Measurements from ENCODE around the gene TAAR1. TPM values are rescaled to one million over a fixed set of nuclear protein-coding genes. Genes with fewer than 3 reads are reported as not detected.
"Not testable (repeated sequence)": the region's sequence is repeated elsewhere in the genome, so short reads cannot be mapped to it uniquely, and the experiment has no call there.

TAAR1 gene
- total RNA-seq, 1 experiment from 2014 or later: not detected

DNA sequence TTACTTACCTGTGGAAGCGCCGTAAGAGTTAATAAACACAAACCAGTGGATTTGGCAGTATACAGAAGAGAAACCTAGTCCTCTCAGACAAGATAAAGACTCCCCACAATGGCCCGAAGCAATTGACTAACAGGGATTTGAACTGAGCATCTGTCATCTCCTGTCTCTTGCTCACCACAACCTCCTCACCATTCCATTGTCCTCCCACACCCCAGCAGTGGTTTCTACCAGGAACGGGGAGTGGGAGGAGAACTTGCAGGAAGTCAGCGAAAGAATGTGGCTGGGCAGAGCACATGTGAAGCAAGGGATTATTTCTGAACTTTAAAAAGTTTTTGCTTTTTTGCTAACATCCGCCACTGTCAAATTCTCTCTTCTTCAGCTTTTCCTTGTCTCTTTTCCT is 24.6 kb upstream of the TAAR1 start:
- BruUV-seq (replicated peaks): no TSS peak
- in situ Hi-C loops (cut with HindIII; ENCODE audit: low pct_unique_long_range_greater_than_20kb, low sequenced_read_pairs): no loop called here
- no peak for ATAC-seq
- POLR2A ChIA-PET: no interaction called here
- intact Hi-C loops (cut with micrococcal nuclease; ENCODE audit: unreplicated experiment): no loop called here
- no peak overlapping the region for H3K27ac ChIP-seq (ENCODE audit: low read length)
- TF ChIP-seq SIN3A (IDR thresholded peaks at IDR 0.05; ENCODE audit: borderline replicate concordance, insufficient read depth, low read depth, low read length): no peak
- no peak for TF ChIP-seq POLR2AphosphoS5 (IDR thresholded peaks at IDR 0.05; ENCODE audit: low read depth, low read length)
- no peak for TF ChIP-seq TCF7L2 (IDR thresholded peaks at IDR 0.05; ENCODE audit: low read depth, low read length)
- no peak overlapping the region for H3K4me3 ChIP-seq (ENCODE audit: low read depth in 2 of 2, low read length in 2 of 2)
- no peaks in the 10 kb centered on the region for H3K36me3 ChIP-seq (ENCODE audit: control insufficient read depth, insufficient read depth, low read length)
- no peaks in the 10 kb centered on the region for H3K4me1 ChIP-seq (ENCODE audit: control insufficient read depth, insufficient read depth, low read length)
- H3K27me3 ChIP-seq (ENCODE audit: control insufficient read depth, insufficient read depth, low read length): no peaks in the 10 kb centered on the region
- H3K9me3 ChIP-seq (ENCODE audit: control insufficient read depth, insufficient read depth, low read depth, low read length): no peaks in the 10 kb centered on the region
- DNase-seq (ENCODE audit: low read depth, low spot score): no peak
- CTCF ChIA-PET: no interaction called here

DNA sequence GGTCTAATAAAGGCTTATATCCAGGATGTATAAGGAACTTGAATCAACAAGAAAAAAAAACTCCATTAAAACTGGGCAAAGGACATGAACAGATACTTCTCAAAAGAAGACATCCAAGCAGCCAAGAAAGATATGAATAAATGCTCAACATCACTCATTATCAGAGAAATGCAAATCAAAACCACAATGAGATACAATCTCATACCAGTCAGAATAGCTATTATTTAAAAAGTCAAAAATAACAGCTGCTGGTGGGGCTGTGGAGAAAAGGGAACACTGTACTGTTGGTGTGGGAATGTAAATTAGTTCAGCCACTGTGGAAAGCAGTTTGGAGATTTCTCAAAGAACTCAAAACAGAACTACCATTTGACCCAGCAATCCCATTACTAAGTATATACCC is 20.1 kb upstream of the TAAR1 start:
- H3K4me3 ChIP-seq (ENCODE audit: low read depth in 2 of 2, low read length in 2 of 2); BruUV-seq (replicated peaks); H3K36me3 ChIP-seq (ENCODE audit: control insufficient read depth, insufficient read depth, low read length); ATAC-seq; CTCF ChIA-PET; DNase-seq (ENCODE audit: low read depth, low spot score); H3K9me3 ChIP-seq (ENCODE audit: control insufficient read depth, insufficient read depth, low read depth, low read length); H3K27me3 ChIP-seq (ENCODE audit: control insufficient read depth, insufficient read depth, low read length); POLR2A ChIA-PET; in situ Hi-C loops (cut with HindIII; ENCODE audit: low pct_unique_long_range_greater_than_20kb, low sequenced_read_pairs); H3K4me1 ChIP-seq (ENCODE audit: control insufficient read depth, insufficient read depth, low read length); H3K27ac ChIP-seq (ENCODE audit: low read length); intact Hi-C loops (cut with micrococcal nuclease; ENCODE audit: unreplicated experiment): not testable (repeated sequence)

- no peaks in the 10 kb centered on the region for H3K9me3 ChIP-seq (ENCODE audit: control insufficient read depth, insufficient read depth, low read depth, low read length)
- in situ Hi-C loops (cut with HindIII; ENCODE audit: low pct_unique_long_range_greater_than_20kb, low sequenced_read_pairs) (no loop called here), intact Hi-C loops (cut with micrococcal nuclease; ENCODE audit: unreplicated experiment) (no loop called here)
- BruUV-seq (replicated peaks): no TSS peak
- no peaks in the 10 kb centered on the region for H3K27me3 ChIP-seq (ENCODE audit: control insufficient read depth, insufficient read depth, low read length)
- DNase-seq (ENCODE audit: low read depth, low spot score) (no peak), ATAC-seq (no peak)
- POLR2A ChIA-PET: interaction anchor here (0.7 kb wide), 1 partner anchor 12 kb away, joined by 4 read pairs; no protein-coding TSS in a partner anchor
- TF ChIP-seq, protein P1, sequence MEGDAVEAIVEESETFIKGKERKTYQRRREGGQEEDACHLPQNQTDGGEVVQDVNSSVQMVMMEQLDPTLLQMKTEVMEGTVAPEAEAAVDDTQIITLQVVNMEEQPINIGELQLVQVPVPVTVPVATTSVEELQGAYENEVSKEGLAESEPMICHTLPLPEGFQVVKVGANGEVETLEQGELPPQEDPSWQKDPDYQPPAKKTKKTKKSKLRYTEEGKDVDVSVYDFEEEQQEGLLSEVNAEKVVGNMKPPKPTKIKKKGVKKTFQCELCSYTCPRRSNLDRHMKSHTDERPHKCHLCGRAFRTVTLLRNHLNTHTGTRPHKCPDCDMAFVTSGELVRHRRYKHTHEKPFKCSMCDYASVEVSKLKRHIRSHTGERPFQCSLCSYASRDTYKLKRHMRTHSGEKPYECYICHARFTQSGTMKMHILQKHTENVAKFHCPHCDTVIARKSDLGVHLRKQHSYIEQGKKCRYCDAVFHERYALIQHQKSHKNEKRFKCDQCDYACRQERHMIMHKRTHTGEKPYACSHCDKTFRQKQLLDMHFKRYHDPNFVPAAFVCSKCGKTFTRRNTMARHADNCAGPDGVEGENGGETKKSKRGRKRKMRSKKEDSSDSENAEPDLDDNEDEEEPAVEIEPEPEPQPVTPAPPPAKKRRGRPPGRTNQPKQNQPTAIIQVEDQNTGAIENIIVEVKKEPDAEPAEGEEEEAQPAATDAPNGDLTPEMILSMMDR (IDR thresholded peaks at IDR 0.05): no peak
- no peak overlapping the region for H3K27ac ChIP-seq (ENCODE audit: low read length)
- no peaks in the 10 kb centered on the region for H3K36me3 ChIP-seq (ENCODE audit: control insufficient read depth, insufficient read depth, low read length)
- H3K4me1 ChIP-seq (ENCODE audit: control insufficient read depth, insufficient read depth, low read length): no peaks in the 10 kb centered on the region
- no peak overlapping the region for H3K4me3 ChIP-seq (ENCODE audit: low read depth in 2 of 2, low read length in 2 of 2)
- CTCF ChIA-PET: no interaction called here
Observed at GRCh38 chr6:132675749-132676148, 16.8 kb upstream of the TAAR1 start.

DNA sequence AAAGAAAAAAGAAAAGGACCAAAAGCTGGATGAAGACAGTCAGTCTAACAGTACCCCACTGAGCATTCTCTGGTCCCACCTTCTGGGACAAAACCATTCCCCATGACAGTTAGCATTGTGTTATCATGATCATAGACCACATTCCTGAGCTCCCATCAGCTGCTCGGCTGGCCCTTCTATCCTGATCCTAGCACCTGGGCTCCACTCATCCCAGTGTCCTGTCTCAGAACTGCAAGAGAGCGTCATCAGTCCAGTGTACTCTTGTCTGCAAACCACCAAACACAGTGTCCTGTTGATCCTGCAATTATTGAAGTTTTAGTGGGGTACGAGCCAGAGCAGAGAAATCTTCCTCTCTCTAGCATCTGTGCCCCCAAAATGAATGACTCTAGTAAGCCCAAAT is 16.0 kb upstream of the TAAR1 start:
- TF ChIP-seq POLR2AphosphoS5 (IDR thresholded peaks at IDR 0.05; ENCODE audit: low read depth, low read length): no peak
- TF ChIP-seq SIN3A (IDR thresholded peaks at IDR 0.05; ENCODE audit: borderline replicate concordance, insufficient read depth, low read depth, low read length): no peak
- TF ChIP-seq REST (IDR thresholded peaks at IDR 0.05; ENCODE audit: insufficient read depth in 1 of 2, low read depth in 2 of 2, low read length in 1 of 2): no peak
- TF ChIP-seq TCF7L2 (IDR thresholded peaks at IDR 0.05; ENCODE audit: low read depth, low read length): no peak
- Histone ChIP-seq H3K4me3 (ENCODE audit: low read depth in 2 of 2, low read length in 2 of 2) (no peak overlapping the region), H3K9me3 (ENCODE audit: control insufficient read depth, insufficient read depth, low read depth, low read length) (no peaks in the 10 kb centered on the region), H3K27me3 (ENCODE audit: control insufficient read depth, insufficient read depth, low read length) (no peaks in the 10 kb centered on the region), H3K27ac (ENCODE audit: low read length) (no peak overlapping the region), H3K36me3 (ENCODE audit: control insufficient read depth, insufficient read depth, low read length) (no peaks in the 10 kb centered on the region), H3K4me1 (ENCODE audit: control insufficient read depth, insufficient read depth, low read length) (no peaks in the 10 kb centered on the region)
- ATAC-seq (no peak), DNase-seq (ENCODE audit: low read depth, low spot score) (no peak)
- BruUV-seq (replicated peaks): no TSS peak
- ChIA-PET POLR2A (no interaction called here), CTCF (no interaction called here)
- in situ Hi-C loops (cut with HindIII; ENCODE audit: low pct_unique_long_range_greater_than_20kb, low sequenced_read_pairs) (no loop called here), intact Hi-C loops (cut with micrococcal nuclease; ENCODE audit: unreplicated experiment) (no loop called here)

Measured in Panc1 (cell line).